ENCODE results near the gene IGF2. TPM values are rescaled to one million over a fixed set of nuclear protein-coding genes. Genes with fewer than 3 reads are reported as not detected.

The IGF2 gene
- total RNA-seq (0.07 TPM), polyA plus RNA-seq (not detected)

GRCh38 chr11:2139123-2139521, at the start of gene IGF2:
IGF2 (minus strand) TSS chr11:2139389; CDS start chr11:2135523, 3,866 bp downstream.
- Histone ChIP-seq H3K4me1 (ENCODE audit: control insufficient read depth, insufficient read depth, low read length, poor library complexity, severe bottlenecking) (peaks cover 15% of the 10 kb centered on the region), H3K4me3 (ENCODE audit: low read depth, low read length) (no peak within 1 kb of the TSS), H3K27ac (ENCODE audit: insufficient read depth, low read length, poor library complexity, severe bottlenecking) (no peak within 1 kb of the TSS), H3K9me3 (ENCODE audit: control insufficient read depth in 2 of 2, low read length in 2 of 2) (no peaks in the 10 kb centered on the region), H3K27me3 (ENCODE audit: control insufficient read depth, insufficient read depth, low read length) (peaks cover 6% of the 10 kb centered on the region), H3K36me3 (ENCODE audit: control insufficient read depth, insufficient read depth, low read length) (no peaks in the 10 kb centered on the region)
- H3K27ac Mint-ChIP-seq, result no peak within 1 kb of the TSS
- H3K9me3 Mint-ChIP-seq, result peaks cover 0 to 2% (median 0%) of the 10 kb centered on the region in 7 donors
- H3K4me1 Mint-ChIP-seq, result peaks cover 0 to 13% (median 4%) of the 10 kb centered on the region in 4 donors
- H3K4me3 Mint-ChIP-seq, result peak within 1 kb of the TSS in 3 of 4 donors; percentile 69 to 89 (median 78)
- DNase-seq (no peak), ATAC-seq (ENCODE audit: low read depth in 2 of 2) (no peak)
- no peaks in the 10 kb centered on the region for H3K36me3 Mint-ChIP-seq
- H3K27me3 Mint-ChIP-seq, result peaks cover 58% of the 10 kb centered on the region

- no peaks in the 10 kb centered on the region for H3K4me1 ChIP-seq (ENCODE audit: control insufficient read depth, insufficient read depth, low read length, poor library complexity, severe bottlenecking)
- no peaks in the 10 kb centered on the region for H3K9me3 Mint-ChIP-seq
- no peak for DNase-seq
- no peak overlapping the region for H3K27ac Mint-ChIP-seq
- H3K4me3 ChIP-seq (ENCODE audit: low read depth, low read length), result no peak overlapping the region
- H3K36me3 ChIP-seq (ENCODE audit: control insufficient read depth, insufficient read depth, low read length), result no peaks in the 10 kb centered on the region
- H3K27me3 ChIP-seq (ENCODE audit: control insufficient read depth, insufficient read depth, low read length), result no peaks in the 10 kb centered on the region
- H3K4me1 Mint-ChIP-seq, result peaks cover 0 to 7% (median 0%) of the 10 kb centered on the region in 4 donors
- no peaks in the 10 kb centered on the region for H3K27me3 Mint-ChIP-seq
- no peaks in the 10 kb centered on the region for H3K36me3 Mint-ChIP-seq
- no peak overlapping the region for H3K27ac ChIP-seq (ENCODE audit: insufficient read depth, low read length, poor library complexity, severe bottlenecking)
- H3K9me3 ChIP-seq (ENCODE audit: control insufficient read depth in 2 of 2, low read length in 2 of 2), result no peaks in the 10 kb centered on the region
- no peak overlapping the region for H3K4me3 Mint-ChIP-seq
- no peak for ATAC-seq (ENCODE audit: low read depth in 2 of 2)
Measured at GRCh38 chr11:2188745-2189144, 49.6 kb upstream of the IGF2 start.

GRCh38 chr11:2187280-2187707, 48.1 kb upstream of the IGF2 start:
- H3K27ac ChIP-seq (ENCODE audit: insufficient read depth, low read length, poor library complexity, severe bottlenecking), result no peak overlapping the region
- Mint-ChIP-seq H3K27me3 (no peaks in the 10 kb centered on the region), H3K9me3 (no peaks in the 10 kb centered on the region), H3K36me3 (no peaks in the 10 kb centered on the region), H3K4me1 (peaks cover 0 to 7% (median 0%) of the 10 kb centered on the region in 4 donors), H3K27ac (no peak overlapping the region), H3K4me3 (no peak overlapping the region)
- no peaks in the 10 kb centered on the region for H3K36me3 ChIP-seq (ENCODE audit: control insufficient read depth, insufficient read depth, low read length)
- no peak overlapping the region for H3K4me3 ChIP-seq (ENCODE audit: low read depth, low read length)
- no peaks in the 10 kb centered on the region for H3K4me1 ChIP-seq (ENCODE audit: control insufficient read depth, insufficient read depth, low read length, poor library complexity, severe bottlenecking)
- H3K27me3 ChIP-seq (ENCODE audit: control insufficient read depth, insufficient read depth, low read length), result no peaks in the 10 kb centered on the region
- ATAC-seq (ENCODE audit: low read depth in 2 of 2), result no peak
- no peak for DNase-seq
- no peaks in the 10 kb centered on the region for H3K9me3 ChIP-seq (ENCODE audit: control insufficient read depth in 2 of 2, low read length in 2 of 2)

GRCh38 chr11:2186669-2187279, 47.6 kb upstream of the IGF2 start:
- no peak overlapping the region for H3K4me3 Mint-ChIP-seq
- no peak overlapping the region for H3K27ac ChIP-seq (ENCODE audit: insufficient read depth, low read length, poor library complexity, severe bottlenecking)
- no peak overlapping the region for H3K27ac Mint-ChIP-seq
- no peaks in the 10 kb centered on the region for H3K27me3 ChIP-seq (ENCODE audit: control insufficient read depth, insufficient read depth, low read length)
- H3K36me3 Mint-ChIP-seq, result no peaks in the 10 kb centered on the region
- peak in 2 of 3 donors; percentile 42 to 58 for DNase-seq
- H3K4me3 ChIP-seq (ENCODE audit: low read depth, low read length), result no peak overlapping the region
- H3K4me1 Mint-ChIP-seq, result peaks cover 0 to 6% (median 0%) of the 10 kb centered on the region in 4 donors
- no peaks in the 10 kb centered on the region for H3K27me3 Mint-ChIP-seq
- no peaks in the 10 kb centered on the region for H3K4me1 ChIP-seq (ENCODE audit: control insufficient read depth, insufficient read depth, low read length, poor library complexity, severe bottlenecking)
- no peaks in the 10 kb centered on the region for H3K36me3 ChIP-seq (ENCODE audit: control insufficient read depth, insufficient read depth, low read length)
- no peaks in the 10 kb centered on the region for H3K9me3 ChIP-seq (ENCODE audit: control insufficient read depth in 2 of 2, low read length in 2 of 2)
- ATAC-seq (ENCODE audit: low read depth in 2 of 2), result peak; percentile 50 to 75
- H3K9me3 Mint-ChIP-seq, result no peaks in the 10 kb centered on the region

- Mint-ChIP-seq H3K4me3 (no peak overlapping the region), H3K27me3 (no peaks in the 10 kb centered on the region), H3K36me3 (no peaks in the 10 kb centered on the region), H3K4me1 (peaks cover 0 to 2% (median 0%) of the 10 kb centered on the region in 4 donors), H3K27ac (no peak overlapping the region), H3K9me3 (no peaks in the 10 kb centered on the region)
- no peaks in the 10 kb centered on the region for H3K9me3 ChIP-seq (ENCODE audit: control insufficient read depth in 2 of 2, low read length in 2 of 2)
- ATAC-seq (ENCODE audit: low read depth in 2 of 2) (no peak), DNase-seq (no peak)
- H3K36me3 ChIP-seq (ENCODE audit: control insufficient read depth, insufficient read depth, low read length), result no peaks in the 10 kb centered on the region
- no peaks in the 10 kb centered on the region for H3K4me1 ChIP-seq (ENCODE audit: control insufficient read depth, insufficient read depth, low read length, poor library complexity, severe bottlenecking)
- no peaks in the 10 kb centered on the region for H3K27me3 ChIP-seq (ENCODE audit: control insufficient read depth, insufficient read depth, low read length)
- H3K27ac ChIP-seq (ENCODE audit: insufficient read depth, low read length, poor library complexity, severe bottlenecking), result no peak overlapping the region
- H3K4me3 ChIP-seq (ENCODE audit: low read depth, low read length), result no peak overlapping the region
Measured at GRCh38 chr11:2185324-2186085, 46.3 kb upstream of the IGF2 start.

- Histone ChIP-seq H3K4me1 (ENCODE audit: control insufficient read depth, insufficient read depth, low read length, poor library complexity, severe bottlenecking) (no peaks in the 10 kb centered on the region), H3K36me3 (ENCODE audit: control insufficient read depth, insufficient read depth, low read length) (no peaks in the 10 kb centered on the region), H3K27ac (ENCODE audit: insufficient read depth, low read length, poor library complexity, severe bottlenecking) (no peak overlapping the region), H3K4me3 (ENCODE audit: low read depth, low read length) (no peak overlapping the region), H3K27me3 (ENCODE audit: control insufficient read depth, insufficient read depth, low read length) (no peaks in the 10 kb centered on the region), H3K9me3 (ENCODE audit: control insufficient read depth in 2 of 2, low read length in 2 of 2) (no peaks in the 10 kb centered on the region)
- Mint-ChIP-seq H3K4me3 (no peak overlapping the region), H3K27me3 (no peaks in the 10 kb centered on the region), H3K27ac (no peak overlapping the region), H3K4me1 (peaks cover 0 to 2% (median 0%) of the 10 kb centered on the region in 4 donors), H3K36me3 (no peaks in the 10 kb centered on the region), H3K9me3 (no peaks in the 10 kb centered on the region)
- no peak for DNase-seq
- no peak for ATAC-seq (ENCODE audit: low read depth in 2 of 2)
Measured at GRCh38 chr11:2182692-2183474, 43.7 kb upstream of the IGF2 start.

- H3K27me3 ChIP-seq (ENCODE audit: control insufficient read depth, insufficient read depth, low read length), result no peaks in the 10 kb centered on the region
- no peaks in the 10 kb centered on the region for H3K36me3 ChIP-seq (ENCODE audit: control insufficient read depth, insufficient read depth, low read length)
- no peak overlapping the region for H3K4me3 ChIP-seq (ENCODE audit: low read depth, low read length)
- Mint-ChIP-seq H3K9me3 (no peaks in the 10 kb centered on the region), H3K27me3 (no peaks in the 10 kb centered on the region), H3K36me3 (no peaks in the 10 kb centered on the region), H3K27ac (no peak overlapping the region), H3K4me3 (no peak overlapping the region), H3K4me1 (peaks cover 0 to 2% (median 0%) of the 10 kb centered on the region in 4 donors)
- H3K27ac ChIP-seq (ENCODE audit: insufficient read depth, low read length, poor library complexity, severe bottlenecking), result no peak overlapping the region
- no peaks in the 10 kb centered on the region for H3K4me1 ChIP-seq (ENCODE audit: control insufficient read depth, insufficient read depth, low read length, poor library complexity, severe bottlenecking)
- DNase-seq, result no peak
- no peaks in the 10 kb centered on the region for H3K9me3 ChIP-seq (ENCODE audit: control insufficient read depth in 2 of 2, low read length in 2 of 2)
- ATAC-seq (ENCODE audit: low read depth in 2 of 2), result no peak
Measured at GRCh38 chr11:2182075-2182474, 42.9 kb upstream of the IGF2 start.
